ENCODE measurements around the gene STEAP2.

Gene STEAP2

GRCh38 chr7:90233569-90233968 is 22.0 kb downstream of the STEAP2 start:
- Mint-ChIP-seq H3K36me3 (ENCODE audit: low read depth) (no peaks in the 10 kb centered on the region), H3K27ac (no peak overlapping the region), H3K4me1 (ENCODE audit: low read depth) (no peaks in the 10 kb centered on the region), H3K9me3 (no peaks in the 10 kb centered on the region), H3K27me3 (ENCODE audit: low read depth) (peaks cover 9% of the 10 kb centered on the region), H3K4me3 (no peak overlapping the region)
- no peak for DNase-seq (ENCODE audit: low spot score)

GRCh38 chr7:90236721-90237289 is 25.3 kb downstream of the STEAP2 start:
- H3K36me3 Mint-ChIP-seq (ENCODE audit: low read depth): no peaks in the 10 kb centered on the region
- peaks cover 15% of the 10 kb centered on the region for H3K27me3 Mint-ChIP-seq (ENCODE audit: low read depth)
- H3K9me3 Mint-ChIP-seq: no peaks in the 10 kb centered on the region
- H3K4me1 Mint-ChIP-seq (ENCODE audit: low read depth): peaks cover 3% of the 10 kb centered on the region
- DNase-seq (ENCODE audit: low spot score): no peak
- H3K4me3 Mint-ChIP-seq: no peak overlapping the region
- H3K27ac Mint-ChIP-seq: no peak overlapping the region

- no peaks in the 10 kb centered on the region for H3K36me3 Mint-ChIP-seq (ENCODE audit: low read depth)
Observed at GRCh38 chr7:90238022-90238421, 26.5 kb downstream of the STEAP2 start.

GRCh38 chr7:90238583-90238982 is 27.0 kb downstream of the STEAP2 start:
- Mint-ChIP-seq H3K4me1 (ENCODE audit: low read depth) (peaks cover 3% of the 10 kb centered on the region), H3K4me3 (no peak overlapping the region), H3K9me3 (no peaks in the 10 kb centered on the region), H3K36me3 (ENCODE audit: low read depth) (no peaks in the 10 kb centered on the region), H3K27me3 (ENCODE audit: low read depth) (peaks cover 26% of the 10 kb centered on the region), H3K27ac (no peak overlapping the region)
- DNase-seq (ENCODE audit: low spot score): no peak

More at GRCh38 chr7:90238022-90238421, 26.5 kb downstream of the STEAP2 start:
- DNase-seq (ENCODE audit: low spot score): no peak
- Mint-ChIP-seq H3K27me3 (ENCODE audit: low read depth) (peaks cover 23% of the 10 kb centered on the region), H3K4me1 (ENCODE audit: low read depth) (peaks cover 3% of the 10 kb centered on the region), H3K4me3 (no peak overlapping the region), H3K27ac (no peak overlapping the region), H3K9me3 (no peaks in the 10 kb centered on the region)

- Mint-ChIP-seq H3K36me3 (ENCODE audit: low read depth) (no peaks in the 10 kb centered on the region), H3K9me3 (no peaks in the 10 kb centered on the region), H3K27me3 (ENCODE audit: low read depth) (peaks cover 30% of the 10 kb centered on the region), H3K4me1 (ENCODE audit: low read depth) (peaks cover 3% of the 10 kb centered on the region), H3K27ac (no peak overlapping the region), H3K4me3 (no peak overlapping the region)
- DNase-seq (ENCODE audit: low spot score): no peak
Observed at GRCh38 chr7:90239050-90239449, 27.5 kb downstream of the STEAP2 start.

- Mint-ChIP-seq H3K27me3 (ENCODE audit: low read depth) (peaks cover 36% of the 10 kb centered on the region), H3K4me3 (no peak overlapping the region), H3K4me1 (ENCODE audit: low read depth) (peaks cover 4% of the 10 kb centered on the region), H3K36me3 (ENCODE audit: low read depth) (no peaks in the 10 kb centered on the region), H3K9me3 (no peaks in the 10 kb centered on the region), H3K27ac (no peak overlapping the region)
- no peak for DNase-seq (ENCODE audit: low spot score)
Observed at GRCh38 chr7:90239625-90240228, 28.2 kb downstream of the STEAP2 start.

GRCh38 chr7:90242369-90243168 is 31.0 kb downstream of the STEAP2 start:
- Mint-ChIP-seq H3K27me3 (ENCODE audit: low read depth) (peaks cover 51% of the 10 kb centered on the region), H3K9me3 (no peaks in the 10 kb centered on the region), H3K27ac (no peak overlapping the region), H3K36me3 (ENCODE audit: low read depth) (no peaks in the 10 kb centered on the region), H3K4me1 (ENCODE audit: low read depth) (peaks cover 11% of the 10 kb centered on the region), H3K4me3 (no peak overlapping the region)
- no peak for DNase-seq (ENCODE audit: low spot score)

GRCh38 chr7:90243556-90243955 is 32.0 kb downstream of the STEAP2 start:
- peaks cover 51% of the 10 kb centered on the region for H3K27me3 Mint-ChIP-seq (ENCODE audit: low read depth)
- no peak for DNase-seq (ENCODE audit: low spot score)
- peak overlapping the region; percentile 88 for H3K4me3 Mint-ChIP-seq
- no peaks in the 10 kb centered on the region for H3K36me3 Mint-ChIP-seq (ENCODE audit: low read depth)
- peaks cover 11% of the 10 kb centered on the region for H3K4me1 Mint-ChIP-seq (ENCODE audit: low read depth)
- H3K27ac Mint-ChIP-seq: no peak overlapping the region
- H3K9me3 Mint-ChIP-seq: no peaks in the 10 kb centered on the region

GRCh38 chr7:90244565-90244908 is 33.0 kb downstream of the STEAP2 start:
- H3K4me3 Mint-ChIP-seq: peak overlapping the region; percentile 88
- no peak for DNase-seq (ENCODE audit: low spot score)
- H3K9me3 Mint-ChIP-seq: no peaks in the 10 kb centered on the region
- H3K36me3 Mint-ChIP-seq (ENCODE audit: low read depth): no peaks in the 10 kb centered on the region
- no peak overlapping the region for H3K27ac Mint-ChIP-seq
- H3K27me3 Mint-ChIP-seq (ENCODE audit: low read depth): peaks cover 51% of the 10 kb centered on the region
- peaks cover 11% of the 10 kb centered on the region for H3K4me1 Mint-ChIP-seq (ENCODE audit: low read depth)

GRCh38 chr7:90244909-90245851 is 33.6 kb downstream of the STEAP2 start, which contains the start of gene CFAP69:
TSS of gene CFAP69 (plus strand) at chr7:90245174. CDS start at chr7:90245425, 251 bp downstream.
- no peaks in the 10 kb centered on the region for H3K36me3 Mint-ChIP-seq (ENCODE audit: low read depth)
- peak within 1 kb of the TSS; percentile 18 for H3K27ac Mint-ChIP-seq
- DNase-seq (ENCODE audit: low spot score): peak; percentile 79
- H3K9me3 Mint-ChIP-seq: no peaks in the 10 kb centered on the region
- H3K4me1 Mint-ChIP-seq (ENCODE audit: low read depth): peaks cover 8% of the 10 kb centered on the region
- peaks cover 51% of the 10 kb centered on the region for H3K27me3 Mint-ChIP-seq (ENCODE audit: low read depth)
- H3K4me3 Mint-ChIP-seq: peak within 1 kb of the TSS; percentile 88

GRCh38 chr7:90246171-90246570 is 34.6 kb downstream of the STEAP2 start:
- Mint-ChIP-seq H3K27ac (no peak overlapping the region), H3K27me3 (ENCODE audit: low read depth) (peaks cover 53% of the 10 kb centered on the region), H3K4me1 (ENCODE audit: low read depth) (peaks cover 8% of the 10 kb centered on the region), H3K4me3 (peak overlapping the region; percentile 88), H3K36me3 (ENCODE audit: low read depth) (no peaks in the 10 kb centered on the region), H3K9me3 (no peaks in the 10 kb centered on the region)
- DNase-seq (ENCODE audit: low spot score): no peak

- H3K4me1 Mint-ChIP-seq (ENCODE audit: low read depth): peaks cover 8% of the 10 kb centered on the region
- no peak overlapping the region for H3K27ac Mint-ChIP-seq
- H3K27me3 Mint-ChIP-seq (ENCODE audit: low read depth): peaks cover 40% of the 10 kb centered on the region
- DNase-seq (ENCODE audit: low spot score): no peak
- H3K4me3 Mint-ChIP-seq: no peak overlapping the region
- H3K9me3 Mint-ChIP-seq: no peaks in the 10 kb centered on the region
- no peaks in the 10 kb centered on the region for H3K36me3 Mint-ChIP-seq (ENCODE audit: low read depth)
Observed at GRCh38 chr7:90248706-90249105, 37.2 kb downstream of the STEAP2 start.

- no peak for DNase-seq (ENCODE audit: low spot score)
- Mint-ChIP-seq H3K36me3 (ENCODE audit: low read depth) (no peaks in the 10 kb centered on the region), H3K4me1 (ENCODE audit: low read depth) (peaks cover 3% of the 10 kb centered on the region), H3K4me3 (no peak overlapping the region), H3K9me3 (no peaks in the 10 kb centered on the region), H3K27me3 (ENCODE audit: low read depth) (peaks cover 28% of the 10 kb centered on the region), H3K27ac (no peak overlapping the region)
Observed at GRCh38 chr7:90250601-90251303, 39.2 kb downstream of the STEAP2 start.
